Measurements from ENCODE around the gene HAUS3. TPM values are rescaled to one million over a fixed set of nuclear protein-coding genes. Genes with fewer than 3 reads are reported as not detected.

Gene HAUS3
- total RNA-seq, 1 experiment from 2014 or later = 18.0 TPM

DNA sequence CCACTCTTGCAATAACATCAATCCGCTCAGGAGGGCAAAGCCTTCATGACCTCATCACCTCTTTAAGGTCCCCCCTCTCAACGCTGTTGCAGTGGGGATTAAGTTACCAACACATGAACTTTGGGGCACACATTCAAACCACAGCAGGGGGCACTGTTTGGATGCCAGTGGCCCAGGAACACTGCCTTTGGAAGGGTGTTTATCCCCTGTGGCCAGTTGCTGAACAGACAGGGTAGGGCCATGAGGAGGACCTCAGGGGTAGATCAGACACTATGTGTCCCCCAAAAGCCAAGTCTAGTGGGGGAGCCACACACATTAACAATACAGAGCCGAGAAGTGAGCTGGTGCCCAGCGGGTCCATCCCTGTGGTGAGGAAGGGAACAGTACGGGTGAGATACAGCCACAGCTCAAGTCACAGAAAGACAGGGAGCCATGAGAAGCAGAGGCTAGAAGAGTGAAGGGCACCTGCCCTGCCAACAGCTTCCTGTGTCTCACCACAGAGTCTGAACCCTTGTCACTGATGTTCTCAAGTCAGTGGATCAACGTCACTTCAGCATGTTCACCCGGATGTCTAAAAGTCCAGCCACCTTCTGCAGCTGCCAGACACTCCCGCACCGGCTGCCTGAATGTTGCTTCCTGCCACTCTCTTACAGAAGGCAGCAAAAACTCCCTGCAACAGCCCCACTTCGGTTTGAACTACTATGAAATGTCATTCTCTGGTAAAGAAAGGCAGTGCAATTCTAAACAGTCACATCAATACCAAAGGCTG is 39.8 kb upstream of the HAUS3 start:
- TF ChIP-seq, protein P1, sequence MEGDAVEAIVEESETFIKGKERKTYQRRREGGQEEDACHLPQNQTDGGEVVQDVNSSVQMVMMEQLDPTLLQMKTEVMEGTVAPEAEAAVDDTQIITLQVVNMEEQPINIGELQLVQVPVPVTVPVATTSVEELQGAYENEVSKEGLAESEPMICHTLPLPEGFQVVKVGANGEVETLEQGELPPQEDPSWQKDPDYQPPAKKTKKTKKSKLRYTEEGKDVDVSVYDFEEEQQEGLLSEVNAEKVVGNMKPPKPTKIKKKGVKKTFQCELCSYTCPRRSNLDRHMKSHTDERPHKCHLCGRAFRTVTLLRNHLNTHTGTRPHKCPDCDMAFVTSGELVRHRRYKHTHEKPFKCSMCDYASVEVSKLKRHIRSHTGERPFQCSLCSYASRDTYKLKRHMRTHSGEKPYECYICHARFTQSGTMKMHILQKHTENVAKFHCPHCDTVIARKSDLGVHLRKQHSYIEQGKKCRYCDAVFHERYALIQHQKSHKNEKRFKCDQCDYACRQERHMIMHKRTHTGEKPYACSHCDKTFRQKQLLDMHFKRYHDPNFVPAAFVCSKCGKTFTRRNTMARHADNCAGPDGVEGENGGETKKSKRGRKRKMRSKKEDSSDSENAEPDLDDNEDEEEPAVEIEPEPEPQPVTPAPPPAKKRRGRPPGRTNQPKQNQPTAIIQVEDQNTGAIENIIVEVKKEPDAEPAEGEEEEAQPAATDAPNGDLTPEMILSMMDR (conservative IDR thresholded peaks at IDR 0.05) = no peak; the same call in 2 of the 3 replicates
- H2BK120ac ChIP-seq (ENCODE audit: low read depth, low read length, poor library complexity, severe bottlenecking) = no peak overlapping the region
- WGBS (ENCODE audit: extremely low coverage, insufficient read length, low lambda C conversion rate) = no CpG with 5 or more reads among the region's 10 CpGs

More for the DNA sequence above, 39.8 kb upstream of the HAUS3 start:
- H3K23me2 ChIP-seq (ENCODE audit: insufficient read length, low read depth, low read length, poor library complexity, severe bottlenecking) = no peaks in the 10 kb centered on the region
- H4K5ac ChIP-seq (ENCODE audit: insufficient read length, low read depth, low read length) = no peak overlapping the region
- H3K14ac ChIP-seq (ENCODE audit: insufficient read depth, low read length) = no peak overlapping the region
- H2AK5ac ChIP-seq (ENCODE audit: insufficient read length, low read length) = no peak overlapping the region
- no peak overlapping the region for H3K27ac ChIP-seq (ENCODE audit: insufficient read length, low read depth, low read length)
- no peak overlapping the region for H3K23ac ChIP-seq (ENCODE audit: insufficient read length, low read depth, low read length)
- no peaks in the 10 kb centered on the region; a peak in 1 of 7 replicates for H3K36me3 Mint-ChIP-seq (ENCODE audit: insufficient read depth in 1 of 3, low read depth in 3 of 3)
- H3K4me3 Mint-ChIP-seq = no peak overlapping the region
- H2BK20ac ChIP-seq (ENCODE audit: low read depth, low read length, poor library complexity, severe bottlenecking) = no peak overlapping the region
- H3K9me3 Mint-ChIP-seq = no peaks in the 10 kb centered on the region
- H3T11ph ChIP-seq (ENCODE audit: low read length) = no peak overlapping the region
- H3K9ac ChIP-seq (ENCODE audit: extremely low read depth, insufficient read length, low read length) = no peak overlapping the region
- no peaks in the 10 kb centered on the region for H3K27me3 ChIP-seq (ENCODE audit: insufficient read depth, low read length)
- H3K27ac Mint-ChIP-seq = peak overlapping the region in 2 of 3 experiments; percentile 57 to 65; a peak in 2 of 7 replicates
- DNase-seq = no peak
- H2BK5ac ChIP-seq (ENCODE audit: insufficient read length, low read length) = no peak overlapping the region
- no peak overlapping the region for H2AFZ ChIP-seq (ENCODE audit: low read length)
- H2BK12ac ChIP-seq (ENCODE audit: insufficient read length, low read depth, low read length) = no peak overlapping the region
- no peaks in the 10 kb centered on the region for H3K9me3 ChIP-seq (ENCODE audit: control insufficient read depth, low read depth, low read length)
- no peak overlapping the region for H2BK15ac ChIP-seq (ENCODE audit: low read depth, low read length)
- H3K4me1 Mint-ChIP-seq = peaks cover 0 to 4% of the 10 kb centered on the region in 2 experiments; a peak in 3 of 4 replicates
- H3K79me1 ChIP-seq (ENCODE audit: insufficient read depth, low read depth, low read length, poor library complexity, severe bottlenecking) = no peaks in the 10 kb centered on the region
- no peak overlapping the region for H4K8ac ChIP-seq (replicated peaks; ENCODE audit: insufficient read length, low read depth, low read length)
- no peak overlapping the region for H4K91ac ChIP-seq (ENCODE audit: insufficient read length, low read depth, low read length)
- H3K18ac ChIP-seq (ENCODE audit: insufficient read length, low read depth, low read length) = no peak overlapping the region
- no peaks in the 10 kb centered on the region for H3K79me2 ChIP-seq (ENCODE audit: insufficient read depth, low read length)
- H4K20me1 ChIP-seq (ENCODE audit: control insufficient read depth, insufficient read depth, insufficient read length) = no peaks in the 10 kb centered on the region
- H3K27me3 Mint-ChIP-seq (ENCODE audit: low read depth) = peaks cover 3% of the 10 kb centered on the region
- H3K56ac ChIP-seq (ENCODE audit: insufficient read length, low read depth, low read length) = no peak overlapping the region
- H3K4ac ChIP-seq (ENCODE audit: low read depth, low read length) = no peak overlapping the region
- no peaks in the 10 kb centered on the region for H3K4me1 ChIP-seq (ENCODE audit: insufficient read depth, low read length)
- H3K4me2 ChIP-seq (ENCODE audit: insufficient read depth, insufficient read length, low read length) = no peak overlapping the region
